Caki2 (cell line): ENCODE data around the gene OCSTAMP. TPM values are rescaled to one million over a fixed set of nuclear protein-coding genes. Genes with fewer than 3 reads are reported as not detected.

Source experiments
- DNase-seq: peaks from one replicate; pipeline ENCODE4 v3.0.0-alpha.2; 2015; ENCODE audit warnings: low read depth
- in situ Hi-C: cut with HindIII; loops from 2 replicates; pipeline ENCODE4 v1.10.0; 2016; ENCODE audit warnings: low sequenced_read_pairs, low pct_unique_long_range_greater_than_20kb, mixed read lengths
- total RNA-seq: library from RNA; depleted of rRNA; stranded (reverse); fragments of >200 nt; shearing (Covaris generic); gene quantifications from 2 replicates; pipeline ENCODE4 v1.2.3, GENCODE V29; 2014; ENCODE audit warnings: low replicate concordance

OCSTAMP gene
- total RNA-seq, 1 experiment from 2014 or later: not detected

- in situ Hi-C loops: no loop called here
These were observed 7.4 kb downstream of the OCSTAMP start for GRCh38 chr20:46543033-46543432.

GRCh38 chr20:46541229-46541935 lies 9.1 kb downstream of the OCSTAMP start:
- no peak for DNase-seq
- in situ Hi-C loops: no loop called here

More at GRCh38 chr20:46543033-46543432, 7.4 kb downstream of the OCSTAMP start:
- DNase-seq: no peak

GRCh38 chr20:46539113-46539512 lies 11.3 kb downstream of the OCSTAMP start:
- DNase-seq: no peak
- in situ Hi-C loops: no loop called here

- in situ Hi-C loops: no loop called here
- DNase-seq: no peak
These were observed 19.8 kb downstream of the OCSTAMP start for GRCh38 chr20:46530640-46531039.

- peak; percentile 5 for DNase-seq
- in situ Hi-C loops: no loop called here
These were observed 26.6 kb downstream of the OCSTAMP start for GRCh38 chr20:46523696-46524328.

- no peak for DNase-seq
- in situ Hi-C loops: no loop called here
These were observed 27.3 kb downstream of the OCSTAMP start for GRCh38 chr20:46523108-46523507.

GRCh38 chr20:46520976-46521579 lies 29.4 kb downstream of the OCSTAMP start:
- in situ Hi-C loops: no loop called here
- peak; percentile 46 for DNase-seq

GRCh38 chr20:46520540-46520939 lies 29.9 kb downstream of the OCSTAMP start:
- in situ Hi-C loops: no loop called here
- DNase-seq: no peak

- DNase-seq: no peak
- in situ Hi-C loops: no loop called here
These were observed 30.9 kb downstream of the OCSTAMP start for GRCh38 chr20:46519471-46520068.

GRCh38 chr20:46512943-46513844 lies 37.3 kb downstream of the OCSTAMP start, which contains the start of gene ZNF334:
ZNF334 (minus strand) TSS chr20:46513559; CDS start chr20:46512102, 1,457 bp downstream.
- peak; percentile 6 for DNase-seq
- in situ Hi-C loops: no loop called here

- in situ Hi-C loops: no loop called here
- no peak for DNase-seq
These were observed 40.9 kb downstream of the OCSTAMP start for GRCh38 chr20:46509523-46509922.

- in situ Hi-C loops: no loop called here
- DNase-seq: no peak
These were observed 42.6 kb downstream of the OCSTAMP start for GRCh38 chr20:46507760-46508407.

GRCh38 chr20:46505506-46505905 lies 44.9 kb downstream of the OCSTAMP start:
- in situ Hi-C loops: no loop called here
- no peak for DNase-seq

- no peak for DNase-seq
- in situ Hi-C loops: no loop called here
These were observed 48.5 kb downstream of the OCSTAMP start for GRCh38 chr20:46501961-46502360.

GRCh38 chr20:46501337-46501942 lies 49.0 kb downstream of the OCSTAMP start:
- no peak for DNase-seq

GRCh38 chr20:46494077-46494476 lies 56.4 kb downstream of the OCSTAMP start:
- in situ Hi-C loops: no loop called here
- DNase-seq: no peak

More at GRCh38 chr20:46501337-46501942, 49.0 kb downstream of the OCSTAMP start:
- in situ Hi-C loops: no loop called here

- in situ Hi-C loops: no loop called here
These were observed 59.1 kb downstream of the OCSTAMP start for GRCh38 chr20:46491354-46491753.

More at GRCh38 chr20:46491354-46491753, 59.1 kb downstream of the OCSTAMP start:
- DNase-seq: no peak
